HG03442 (cell line): Measurements from ENCODE around the gene WDR77.

Experiments used
- ATAC-seq: cut with Tn5 transposase; IDR thresholded peaks from one replicate; pipeline ENCODE4 v1.9.1; 2021; ENCODE audit warnings: mild to moderate bottlenecking, moderate library complexity; ENCODE audit not compliant: unreplicated experiment

The WDR77 gene

GRCh38 chr1:111448918-111449702 lies at the start of gene WDR77, which contains the start of gene ATP5PB:
TSS of gene WDR77 (minus strand) at chr1:111449256. CDS start at chr1:111449169, 87 bp downstream.
TSS of gene ATP5PB (plus strand) at chr1:111449464. CDS start at chr1:111449542, 78 bp downstream.
- ATAC-seq = peak; percentile 96

GRCh38 chr1:111497592-111497991 lies 48.5 kb upstream of the WDR77 start:
- ATAC-seq = no peak

DNA sequence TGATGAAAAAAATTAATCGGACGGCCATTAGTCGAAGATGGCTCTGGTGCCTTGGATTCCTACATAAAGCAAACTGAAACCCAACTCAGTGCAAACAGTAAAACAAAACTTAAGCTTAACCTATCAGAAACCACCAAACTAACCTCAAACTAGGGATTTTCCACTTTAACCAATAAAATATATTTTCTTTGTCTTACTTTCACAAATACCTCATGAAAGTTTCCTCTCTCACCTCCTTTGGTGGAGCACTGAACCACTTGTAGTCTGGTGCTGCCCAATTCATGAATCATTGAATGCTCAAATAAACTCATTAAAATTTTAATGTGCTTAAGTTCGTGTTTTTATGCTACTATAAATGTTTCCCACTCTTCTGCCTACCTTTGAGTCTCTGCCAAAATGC lies 47.3 kb upstream of the WDR77 start:
- ATAC-seq = no peak

DNA sequence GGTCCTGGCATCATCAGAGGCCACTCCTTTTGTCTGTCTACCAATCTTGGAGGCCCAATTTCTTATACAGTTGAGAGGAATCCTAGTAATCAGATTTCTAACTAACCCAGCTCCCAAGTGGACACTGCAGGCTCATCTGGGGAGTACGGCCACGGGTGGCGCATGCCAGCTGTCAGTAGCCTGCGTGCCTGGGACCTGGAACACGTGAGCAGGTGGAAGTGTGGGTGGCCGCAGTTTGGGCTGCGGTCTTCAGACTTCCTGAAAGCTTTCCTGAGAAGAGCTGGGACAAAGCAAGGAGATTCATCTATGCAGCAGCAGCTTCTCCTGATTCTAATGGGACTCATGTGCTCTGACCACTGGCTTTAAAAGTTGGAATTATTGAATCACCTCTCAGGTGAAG lies 42.0 kb upstream of the WDR77 start:
- no peak for ATAC-seq

- ATAC-seq = no peak
Observed at GRCh38 chr1:111490220-111490619, 41.2 kb upstream of the WDR77 start.

- ATAC-seq = no peak
Observed at GRCh38 chr1:111489604-111490003, 40.5 kb upstream of the WDR77 start.

GRCh38 chr1:111488669-111489068 lies 39.6 kb upstream of the WDR77 start:
- ATAC-seq = no peak

DNA sequence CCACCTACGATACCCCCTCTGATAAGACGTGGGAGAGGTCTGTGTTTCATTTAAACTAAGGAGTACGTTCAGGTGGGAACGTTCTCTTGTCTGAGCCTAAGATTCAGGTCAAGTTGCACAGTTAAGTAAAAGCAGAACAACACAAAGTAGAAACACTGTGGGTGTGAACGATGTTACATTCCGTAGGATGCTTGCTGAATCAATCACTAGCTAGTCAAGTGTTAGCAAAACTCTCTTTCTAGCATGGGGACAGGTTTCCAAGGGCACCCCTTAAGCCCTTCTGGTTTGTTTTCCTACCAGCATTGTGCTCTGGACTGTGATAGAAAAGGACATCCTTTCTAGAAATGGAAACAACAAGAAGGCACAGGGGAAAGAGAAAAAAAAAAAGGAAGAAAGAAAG lies 38.1 kb upstream of the WDR77 start:
- ATAC-seq = no peak

GRCh38 chr1:111486431-111486830 lies 37.4 kb upstream of the WDR77 start:
- no peak for ATAC-seq

DNA sequence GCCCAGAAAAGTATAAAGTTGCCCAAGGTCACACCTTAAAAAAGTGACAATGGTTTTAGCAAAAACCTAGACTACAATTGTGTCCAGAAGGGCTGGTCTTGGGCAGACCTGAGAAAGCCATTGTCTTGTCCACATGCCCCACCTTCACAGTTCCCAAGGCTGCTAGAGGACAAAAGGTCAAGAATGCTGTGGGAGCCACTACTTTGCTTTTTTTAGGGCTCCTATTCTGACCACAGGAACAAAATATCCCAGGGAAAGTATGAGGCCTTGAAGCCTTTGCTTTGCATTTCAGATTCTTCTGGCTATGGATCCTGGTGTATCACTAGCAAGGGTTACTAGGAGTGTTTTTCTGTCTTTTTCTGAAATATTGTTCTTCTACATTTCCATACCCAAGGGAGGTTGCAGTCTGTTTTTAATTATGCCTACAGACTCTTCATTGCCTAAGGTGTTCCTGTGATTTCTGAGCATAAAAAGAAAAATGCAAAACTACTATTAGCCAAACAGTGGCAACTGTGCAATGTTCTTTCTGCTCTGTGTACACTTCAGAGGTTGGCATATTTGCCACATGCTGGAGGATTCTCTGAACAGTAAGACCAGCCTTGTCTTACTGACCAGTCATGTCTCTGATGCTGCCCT lies 35.5 kb upstream of the WDR77 start:
- no peak for ATAC-seq

DNA sequence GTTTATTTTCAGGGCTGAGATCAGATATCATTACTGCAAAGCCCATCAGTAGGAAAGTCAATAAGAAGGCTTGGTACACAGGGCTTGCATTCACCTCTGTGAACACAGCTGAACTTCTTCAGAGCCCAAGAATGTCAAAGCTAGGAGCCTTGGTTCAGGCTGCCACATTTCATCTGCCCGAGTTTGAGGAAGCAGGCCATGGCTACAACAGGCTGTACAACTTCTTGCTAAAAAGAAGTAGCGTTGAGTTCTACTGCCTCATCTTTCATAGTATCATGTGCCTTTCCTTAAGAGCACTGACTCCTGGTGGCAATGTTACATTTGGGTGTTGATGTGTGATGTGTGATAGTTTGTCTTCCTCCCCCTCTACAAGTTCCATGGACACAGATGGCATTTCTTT lies 34.8 kb upstream of the WDR77 start:
- ATAC-seq = no peak

GRCh38 chr1:111483166-111483565 lies 34.1 kb upstream of the WDR77 start:
- ATAC-seq = no peak

DNA sequence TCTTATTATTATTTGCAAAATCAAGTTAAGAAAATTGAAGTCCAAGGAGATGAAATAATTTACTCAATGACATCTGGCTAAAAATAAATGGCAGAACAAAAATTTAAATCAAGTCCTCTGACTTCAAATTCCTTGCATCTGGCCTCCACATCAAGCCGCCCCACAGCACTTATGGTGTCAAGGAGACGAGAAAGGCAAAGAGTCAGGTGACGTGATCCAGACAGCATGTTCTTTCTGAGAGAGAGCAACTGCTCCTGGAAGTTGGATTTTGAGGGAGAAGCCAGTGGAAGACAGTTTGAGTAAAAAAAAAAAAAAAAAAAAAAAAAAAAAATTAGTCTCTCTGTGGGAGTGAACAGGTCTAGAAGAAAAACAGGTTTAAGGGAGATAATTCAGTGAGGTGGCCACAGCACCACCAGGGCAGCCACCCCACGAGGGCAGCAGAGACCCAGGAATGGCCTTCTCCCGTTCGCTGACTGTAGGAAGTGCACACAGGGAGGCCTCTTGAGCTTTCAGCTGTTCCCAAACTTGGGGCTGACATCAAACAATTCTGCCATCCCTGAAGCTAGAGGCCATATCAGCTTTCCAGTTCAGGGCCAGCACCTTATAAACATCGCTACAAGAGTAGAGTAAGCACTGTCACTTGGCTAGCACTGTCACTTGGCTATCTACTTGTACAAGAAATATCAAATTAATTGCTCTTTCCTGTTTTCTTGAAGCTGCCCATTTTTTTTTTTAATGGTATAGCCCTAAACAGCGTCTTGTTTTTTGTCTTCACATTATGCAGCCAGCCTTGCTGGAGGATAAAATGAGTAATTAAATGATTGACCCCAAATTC lies 32.5 kb upstream of the WDR77 start:
- ATAC-seq = no peak

- ATAC-seq = no peak
Observed at GRCh38 chr1:111480674-111481073, 31.6 kb upstream of the WDR77 start.

DNA sequence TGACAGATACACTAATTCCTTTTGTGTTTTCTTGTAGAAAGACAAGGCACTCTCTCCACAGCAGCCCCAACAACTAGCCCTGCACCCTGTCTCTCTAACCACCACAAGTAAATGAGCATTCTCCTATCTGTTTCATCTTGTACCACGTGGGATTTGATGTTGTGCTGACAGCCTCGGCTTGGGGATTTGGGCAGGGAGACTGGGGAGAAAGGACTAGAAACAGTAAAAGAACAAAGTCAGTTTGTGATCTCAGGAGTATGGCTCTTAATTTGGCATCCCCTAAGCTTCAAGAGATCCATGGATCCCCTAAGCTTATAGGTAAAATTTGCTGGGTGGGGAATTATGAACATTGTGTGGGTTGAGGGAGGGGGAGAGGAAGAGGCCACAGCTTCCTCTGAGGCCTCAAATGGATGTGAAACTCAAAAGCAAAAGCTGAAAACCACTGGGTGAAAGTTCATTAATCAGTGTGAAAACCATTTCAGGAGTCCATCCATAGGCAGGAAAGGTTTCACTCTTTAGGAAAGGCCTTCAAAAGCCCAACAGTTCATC lies 27.8 kb upstream of the WDR77 start:
- ATAC-seq = peak; percentile 74

- no peak for ATAC-seq
Observed at GRCh38 chr1:111476214-111476613, 27.2 kb upstream of the WDR77 start.

- no peak for ATAC-seq
Observed at GRCh38 chr1:111475701-111476100, 26.6 kb upstream of the WDR77 start.

DNA sequence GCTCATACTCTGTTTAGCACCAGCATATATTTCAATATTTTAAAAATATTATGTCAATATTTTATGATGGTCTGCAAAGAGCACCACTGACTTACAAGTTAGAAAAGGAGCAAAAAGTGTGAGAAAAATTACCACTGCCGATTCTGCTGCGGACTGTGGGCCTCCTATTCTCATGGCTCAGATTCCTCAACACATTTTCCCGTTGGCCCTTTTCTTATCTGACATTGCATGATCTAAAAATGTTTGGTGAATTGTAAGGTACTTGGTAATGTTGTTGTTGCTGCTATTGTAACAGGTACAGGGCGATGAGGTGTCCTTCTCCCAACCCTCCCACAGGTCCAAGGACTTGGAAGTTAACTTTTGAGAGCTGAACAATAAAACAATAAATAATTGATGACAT lies 25.5 kb upstream of the WDR77 start:
- ATAC-seq = no peak

GRCh38 chr1:111474106-111474505 lies 25.1 kb upstream of the WDR77 start:
- ATAC-seq = no peak

DNA sequence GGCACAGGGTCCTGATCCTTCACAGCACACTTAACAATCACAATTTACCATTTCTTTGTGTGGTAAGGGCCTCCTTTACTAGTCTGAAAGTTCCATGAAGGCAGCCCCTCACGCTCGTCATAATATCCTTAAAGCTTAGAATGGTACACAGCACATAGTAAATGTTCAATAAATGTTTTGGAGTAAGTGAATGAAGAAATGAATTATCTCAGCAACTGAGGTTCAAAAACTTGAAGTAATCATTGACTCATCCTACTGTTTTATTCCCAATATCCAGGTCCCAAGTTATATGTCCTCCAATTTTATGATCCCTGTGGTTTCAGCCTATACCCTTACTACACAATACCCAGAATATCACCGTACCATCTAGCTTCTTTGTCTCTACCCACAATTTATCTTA lies 22.5 kb upstream of the WDR77 start:
- no peak for ATAC-seq

DNA sequence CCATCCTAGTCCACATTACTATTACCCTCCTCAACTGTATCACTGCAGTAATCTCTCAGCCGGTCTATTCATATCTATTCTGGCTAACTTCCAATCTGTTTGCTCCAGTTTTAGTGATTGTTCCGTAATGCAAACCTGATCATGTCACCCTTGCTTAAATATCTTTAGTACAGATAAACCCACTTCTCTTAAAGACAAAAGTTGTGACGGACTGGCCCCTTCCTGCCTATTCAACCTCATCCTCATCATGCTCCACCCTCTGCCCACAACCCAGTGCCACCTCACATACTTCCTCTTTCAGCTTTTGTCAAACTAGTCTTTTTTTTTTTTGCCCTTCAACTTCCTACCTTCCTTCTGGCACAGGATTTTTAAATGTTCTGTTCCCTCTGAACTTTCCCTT lies 22.0 kb upstream of the WDR77 start:
- no peak for ATAC-seq
